ENCODE data around the gene ZC3H12D. TPM values are rescaled to one million over a fixed set of nuclear protein-coding genes. Genes with fewer than 3 reads are reported as not detected.

ZC3H12D gene
- polyA plus RNA-seq, 1 of the 3 experiments (the other 2 are of a cell fraction), result 0.03 TPM

DNA sequence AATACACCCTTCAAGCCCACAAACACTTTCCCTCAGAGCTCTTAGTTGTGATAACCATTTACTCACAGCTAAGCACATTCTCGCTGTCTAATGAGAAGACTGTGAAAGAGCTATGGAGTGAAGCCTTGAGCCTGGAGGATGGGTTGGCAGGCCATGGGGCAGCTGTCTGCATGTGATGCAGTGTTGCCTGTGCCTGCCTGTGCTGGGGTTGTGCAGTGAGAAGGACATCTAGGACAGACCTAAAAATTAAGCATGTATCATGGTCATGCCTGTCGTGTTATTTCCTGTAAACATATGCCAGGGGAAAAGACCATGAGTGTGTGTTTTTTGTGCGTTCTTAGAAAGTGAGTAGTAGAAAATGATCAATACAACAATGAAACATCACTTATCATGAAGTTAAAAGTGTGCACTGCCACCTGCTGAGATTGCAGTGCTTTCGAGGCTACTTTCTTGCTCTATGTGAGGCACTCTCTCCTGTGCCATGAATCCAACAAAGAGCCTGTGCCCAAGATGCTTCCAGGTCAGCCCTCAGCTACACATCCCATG lies 8.1 kb upstream of the ZC3H12D start:
- TF ChIP-seq EP300 (IDR thresholded peaks at IDR 0.05; ENCODE audit: borderline replicate concordance in 1 of 2, low read depth in 1 of 2, low read length in 1 of 2) (no peak), POLR2AphosphoS5 (IDR thresholded peaks at IDR 0.05; ENCODE audit: low read depth, low read length) (no peak), MEF2A (IDR thresholded peaks at IDR 0.05; ENCODE audit: borderline replicate concordance, low read depth) (no peak), EZH2phosphoT487 (IDR thresholded peaks at IDR 0.05; ENCODE audit: borderline replicate concordance, low read depth) (no peak), YY1 (IDR thresholded peaks at IDR 0.05; ENCODE audit: low read depth) (no peak), GABPA (IDR thresholded peaks at IDR 0.05; ENCODE audit: low read depth) (no peak), RXRA (IDR thresholded peaks at IDR 0.05; ENCODE audit: borderline replicate concordance, low read depth) (no peak), ELF1 (IDR thresholded peaks at IDR 0.05) (no peak), FOXM1 (IDR thresholded peaks at IDR 0.05; ENCODE audit: low read depth) (no peak)
- TF ChIP-seq, protein P1, sequence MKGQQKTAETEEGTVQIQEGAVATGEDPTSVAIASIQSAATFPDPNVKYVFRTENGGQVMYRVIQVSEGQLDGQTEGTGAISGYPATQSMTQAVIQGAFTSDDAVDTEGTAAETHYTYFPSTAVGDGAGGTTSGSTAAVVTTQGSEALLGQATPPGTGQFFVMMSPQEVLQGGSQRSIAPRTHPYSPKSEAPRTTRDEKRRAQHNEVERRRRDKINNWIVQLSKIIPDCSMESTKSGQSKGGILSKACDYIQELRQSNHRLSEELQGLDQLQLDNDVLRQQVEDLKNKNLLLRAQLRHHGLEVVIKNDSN (IDR thresholded peaks at IDR 0.05; ENCODE audit: borderline replicate concordance, low read depth), result no peak
- TF ChIP-seq, protein P2, sequence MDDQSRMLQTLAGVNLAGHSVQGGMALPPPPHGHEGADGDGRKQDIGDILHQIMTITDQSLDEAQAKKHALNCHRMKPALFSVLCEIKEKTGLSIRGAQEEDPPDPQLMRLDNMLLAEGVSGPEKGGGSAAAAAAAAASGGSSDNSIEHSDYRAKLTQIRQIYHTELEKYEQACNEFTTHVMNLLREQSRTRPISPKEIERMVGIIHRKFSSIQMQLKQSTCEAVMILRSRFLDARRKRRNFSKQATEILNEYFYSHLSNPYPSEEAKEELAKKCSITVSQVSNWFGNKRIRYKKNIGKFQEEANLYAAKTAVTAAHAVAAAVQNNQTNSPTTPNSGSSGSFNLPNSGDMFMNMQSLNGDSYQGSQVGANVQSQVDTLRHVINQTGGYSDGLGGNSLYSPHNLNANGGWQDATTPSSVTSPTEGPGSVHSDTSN (IDR thresholded peaks at IDR 0.05), result no peak
- TF ChIP-seq, protein P3, sequence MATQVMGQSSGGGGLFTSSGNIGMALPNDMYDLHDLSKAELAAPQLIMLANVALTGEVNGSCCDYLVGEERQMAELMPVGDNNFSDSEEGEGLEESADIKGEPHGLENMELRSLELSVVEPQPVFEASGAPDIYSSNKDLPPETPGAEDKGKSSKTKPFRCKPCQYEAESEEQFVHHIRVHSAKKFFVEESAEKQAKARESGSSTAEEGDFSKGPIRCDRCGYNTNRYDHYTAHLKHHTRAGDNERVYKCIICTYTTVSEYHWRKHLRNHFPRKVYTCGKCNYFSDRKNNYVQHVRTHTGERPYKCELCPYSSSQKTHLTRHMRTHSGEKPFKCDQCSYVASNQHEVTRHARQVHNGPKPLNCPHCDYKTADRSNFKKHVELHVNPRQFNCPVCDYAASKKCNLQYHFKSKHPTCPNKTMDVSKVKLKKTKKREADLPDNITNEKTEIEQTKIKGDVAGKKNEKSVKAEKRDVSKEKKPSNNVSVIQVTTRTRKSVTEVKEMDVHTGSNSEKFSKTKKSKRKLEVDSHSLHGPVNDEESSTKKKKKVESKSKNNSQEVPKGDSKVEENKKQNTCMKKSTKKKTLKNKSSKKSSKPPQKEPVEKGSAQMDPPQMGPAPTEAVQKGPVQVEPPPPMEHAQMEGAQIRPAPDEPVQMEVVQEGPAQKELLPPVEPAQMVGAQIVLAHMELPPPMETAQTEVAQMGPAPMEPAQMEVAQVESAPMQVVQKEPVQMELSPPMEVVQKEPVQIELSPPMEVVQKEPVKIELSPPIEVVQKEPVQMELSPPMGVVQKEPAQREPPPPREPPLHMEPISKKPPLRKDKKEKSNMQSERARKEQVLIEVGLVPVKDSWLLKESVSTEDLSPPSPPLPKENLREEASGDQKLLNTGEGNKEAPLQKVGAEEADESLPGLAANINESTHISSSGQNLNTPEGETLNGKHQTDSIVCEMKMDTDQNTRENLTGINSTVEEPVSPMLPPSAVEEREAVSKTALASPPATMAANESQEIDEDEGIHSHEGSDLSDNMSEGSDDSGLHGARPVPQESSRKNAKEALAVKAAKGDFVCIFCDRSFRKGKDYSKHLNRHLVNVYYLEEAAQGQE (IDR thresholded peaks at IDR 0.05; ENCODE audit: low read depth, low read length), result no peak
- TF ChIP-seq, protein P4, sequence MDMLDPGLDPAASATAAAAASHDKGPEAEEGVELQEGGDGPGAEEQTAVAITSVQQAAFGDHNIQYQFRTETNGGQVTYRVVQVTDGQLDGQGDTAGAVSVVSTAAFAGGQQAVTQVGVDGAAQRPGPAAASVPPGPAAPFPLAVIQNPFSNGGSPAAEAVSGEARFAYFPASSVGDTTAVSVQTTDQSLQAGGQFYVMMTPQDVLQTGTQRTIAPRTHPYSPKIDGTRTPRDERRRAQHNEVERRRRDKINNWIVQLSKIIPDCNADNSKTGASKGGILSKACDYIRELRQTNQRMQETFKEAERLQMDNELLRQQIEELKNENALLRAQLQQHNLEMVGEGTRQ (IDR thresholded peaks at IDR 0.05; ENCODE audit: borderline replicate concordance, low read depth, low read length), result no peak
- TF ChIP-seq, protein P5, sequence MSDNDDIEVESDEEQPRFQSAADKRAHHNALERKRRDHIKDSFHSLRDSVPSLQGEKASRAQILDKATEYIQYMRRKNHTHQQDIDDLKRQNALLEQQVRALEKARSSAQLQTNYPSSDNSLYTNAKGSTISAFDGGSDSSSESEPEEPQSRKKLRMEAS (IDR thresholded peaks at IDR 0.05; ENCODE audit: low read depth), result no peak
- TF ChIP-seq, protein P6, sequence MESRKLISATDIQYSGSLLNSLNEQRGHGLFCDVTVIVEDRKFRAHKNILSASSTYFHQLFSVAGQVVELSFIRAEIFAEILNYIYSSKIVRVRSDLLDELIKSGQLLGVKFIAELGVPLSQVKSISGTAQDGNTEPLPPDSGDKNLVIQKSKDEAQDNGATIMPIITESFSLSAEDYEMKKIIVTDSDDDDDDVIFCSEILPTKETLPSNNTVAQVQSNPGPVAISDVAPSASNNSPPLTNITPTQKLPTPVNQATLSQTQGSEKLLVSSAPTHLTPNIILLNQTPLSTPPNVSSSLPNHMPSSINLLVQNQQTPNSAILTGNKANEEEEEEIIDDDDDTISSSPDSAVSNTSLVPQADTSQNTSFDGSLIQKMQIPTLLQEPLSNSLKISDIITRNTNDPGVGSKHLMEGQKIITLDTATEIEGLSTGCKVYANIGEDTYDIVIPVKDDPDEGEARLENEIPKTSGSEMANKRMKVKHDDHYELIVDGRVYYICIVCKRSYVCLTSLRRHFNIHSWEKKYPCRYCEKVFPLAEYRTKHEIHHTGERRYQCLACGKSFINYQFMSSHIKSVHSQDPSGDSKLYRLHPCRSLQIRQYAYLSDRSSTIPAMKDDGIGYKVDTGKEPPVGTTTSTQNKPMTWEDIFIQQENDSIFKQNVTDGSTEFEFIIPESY (IDR thresholded peaks at IDR 0.05; ENCODE audit: borderline replicate concordance, low read depth), result no peak
- peaks cover 3% of the 10 kb centered on the region for H3F3A ChIP-seq (replicated peaks; ENCODE audit: insufficient read depth)
- ChIA-PET CTCF (interaction anchor here (0.9 kb wide), 1 partner anchor 24 kb away, joined by 3 read pairs; no protein-coding TSS in a partner anchor), POLR2A (no interaction called here)
- no peaks in the 10 kb centered on the region for H3K36me3 ChIP-seq (replicated peaks in 1 of 2; ENCODE audit: control insufficient read depth in 1 of 2, insufficient read depth in 2 of 2, low read length in 1 of 2)
- no peaks in the 10 kb centered on the region for H3K79me2 ChIP-seq (ENCODE audit: insufficient read depth)
- no peaks in the 10 kb centered on the region for H3K4me1 ChIP-seq (ENCODE audit: control insufficient read depth in 1 of 2, insufficient read depth in 2 of 2, low read depth in 1 of 2, low read length in 1 of 2)
- WGBS (ENCODE audit: low lambda C conversion rate), result 92% methylated on average over 4 of the region's 4 CpGs
- H3K27me3 ChIP-seq (ENCODE audit: insufficient read depth), result no peaks in the 10 kb centered on the region
- no peak overlapping the region for H3K4me3 ChIP-seq (ENCODE audit: low read depth in 2 of 2, low read length in 1 of 2)
- H3K27ac ChIP-seq (ENCODE audit: low read depth in 2 of 2, low read length in 1 of 2), result no peak overlapping the region
- no peaks in the 10 kb centered on the region for H4K20me1 ChIP-seq (ENCODE audit: insufficient read depth)
- DNase-seq, result no peak
- H3K9ac ChIP-seq, result no peak overlapping the region
- H2AFZ ChIP-seq (ENCODE audit: low read depth), result no peak overlapping the region
- H3K4me2 ChIP-seq, result no peak overlapping the region
- no peaks in the 10 kb centered on the region for H3K9me2 ChIP-seq
- no peaks in the 10 kb centered on the region for H3K9me3 ChIP-seq
